GM10266 (cell line): ENCODE measurements around the gene EMX2.

ENCODE experiments used
- DNase-seq: peaks from one replicate; pipeline ENCODE4 v3.0.0; 2012; ENCODE audit errors: extremely low spot score
- TF ChIP-seq, protein P1 (sequence below): IDR thresholded peaks from 2 replicates; pipeline ENCODE4 v1.5.1; 2012; ENCODE audit warnings: mild to moderate bottlenecking, low read depth; ENCODE audit not compliant: control insufficient read depth, insufficient read depth; ENCODE audit errors: missing control alignments

EMX2 gene

DNA sequence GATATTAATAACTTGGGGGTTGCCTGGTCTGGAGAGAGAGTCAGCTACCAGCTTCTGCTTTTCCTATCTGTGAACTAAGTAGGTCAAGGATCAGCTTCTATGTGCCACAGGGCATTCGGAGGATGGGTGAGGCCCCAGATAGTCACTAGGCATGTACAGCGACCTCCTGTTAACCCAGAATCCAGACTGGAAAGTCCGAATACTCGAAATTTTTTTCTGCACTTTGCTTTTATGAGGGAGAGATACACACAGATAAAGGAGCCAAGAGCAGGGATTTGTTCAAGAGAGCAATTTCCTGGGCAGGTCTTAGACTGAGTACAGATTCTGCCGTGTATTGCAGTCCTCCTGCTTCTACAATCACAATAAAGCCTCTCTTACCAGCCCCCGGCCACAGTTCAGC, 54.2 kb downstream of the EMX2 start:
- TF ChIP-seq, protein P1, sequence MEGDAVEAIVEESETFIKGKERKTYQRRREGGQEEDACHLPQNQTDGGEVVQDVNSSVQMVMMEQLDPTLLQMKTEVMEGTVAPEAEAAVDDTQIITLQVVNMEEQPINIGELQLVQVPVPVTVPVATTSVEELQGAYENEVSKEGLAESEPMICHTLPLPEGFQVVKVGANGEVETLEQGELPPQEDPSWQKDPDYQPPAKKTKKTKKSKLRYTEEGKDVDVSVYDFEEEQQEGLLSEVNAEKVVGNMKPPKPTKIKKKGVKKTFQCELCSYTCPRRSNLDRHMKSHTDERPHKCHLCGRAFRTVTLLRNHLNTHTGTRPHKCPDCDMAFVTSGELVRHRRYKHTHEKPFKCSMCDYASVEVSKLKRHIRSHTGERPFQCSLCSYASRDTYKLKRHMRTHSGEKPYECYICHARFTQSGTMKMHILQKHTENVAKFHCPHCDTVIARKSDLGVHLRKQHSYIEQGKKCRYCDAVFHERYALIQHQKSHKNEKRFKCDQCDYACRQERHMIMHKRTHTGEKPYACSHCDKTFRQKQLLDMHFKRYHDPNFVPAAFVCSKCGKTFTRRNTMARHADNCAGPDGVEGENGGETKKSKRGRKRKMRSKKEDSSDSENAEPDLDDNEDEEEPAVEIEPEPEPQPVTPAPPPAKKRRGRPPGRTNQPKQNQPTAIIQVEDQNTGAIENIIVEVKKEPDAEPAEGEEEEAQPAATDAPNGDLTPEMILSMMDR: no peak

DNA sequence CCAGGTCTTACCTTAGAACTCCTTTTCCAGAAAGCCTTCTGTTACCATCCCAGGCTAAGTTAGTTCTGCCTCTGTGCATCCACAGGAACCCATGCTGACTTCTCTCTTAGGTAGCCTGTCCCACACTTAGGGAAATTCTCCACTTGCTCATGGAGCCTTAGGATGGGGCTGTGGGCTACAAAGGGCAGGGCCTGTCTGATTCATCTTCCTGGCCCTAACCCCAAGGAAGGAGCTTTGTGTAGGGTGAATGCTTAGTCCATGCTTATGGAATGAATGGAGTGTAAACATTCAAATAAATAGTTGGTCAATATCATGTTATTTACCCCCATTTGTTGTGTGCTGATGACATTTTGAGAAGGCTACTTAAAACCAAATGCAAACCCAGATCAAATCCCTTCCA, 54.7 kb downstream of the EMX2 start:
- no peak for DNase-seq
- TF ChIP-seq, protein P1: no peak

More for the DNA sequence above, 54.2 kb downstream of the EMX2 start:
- DNase-seq: no peak
